ENCODE measurements around the gene TMPRSS5.

DNA sequence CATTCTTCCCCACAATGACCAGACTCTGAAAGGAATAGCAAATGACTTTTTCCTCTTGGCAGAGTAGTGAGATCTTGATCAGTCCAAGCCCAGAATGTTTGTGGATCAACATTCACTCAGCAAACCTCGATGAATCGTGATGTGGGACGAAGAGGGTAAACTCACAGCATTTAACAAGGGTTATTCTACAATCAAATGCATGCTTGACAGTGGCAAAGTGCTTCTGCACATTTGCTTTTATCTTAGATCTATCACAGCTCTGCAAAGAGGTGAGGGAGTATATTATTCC, 31.8 kb downstream of the TMPRSS5 start:
- TF ChIP-seq POLR2A (IDR thresholded peaks at IDR 0.05) (no peak), POLR2AphosphoS5 (IDR thresholded peaks at IDR 0.05) (no peak)
- TF ChIP-seq, protein P1, sequence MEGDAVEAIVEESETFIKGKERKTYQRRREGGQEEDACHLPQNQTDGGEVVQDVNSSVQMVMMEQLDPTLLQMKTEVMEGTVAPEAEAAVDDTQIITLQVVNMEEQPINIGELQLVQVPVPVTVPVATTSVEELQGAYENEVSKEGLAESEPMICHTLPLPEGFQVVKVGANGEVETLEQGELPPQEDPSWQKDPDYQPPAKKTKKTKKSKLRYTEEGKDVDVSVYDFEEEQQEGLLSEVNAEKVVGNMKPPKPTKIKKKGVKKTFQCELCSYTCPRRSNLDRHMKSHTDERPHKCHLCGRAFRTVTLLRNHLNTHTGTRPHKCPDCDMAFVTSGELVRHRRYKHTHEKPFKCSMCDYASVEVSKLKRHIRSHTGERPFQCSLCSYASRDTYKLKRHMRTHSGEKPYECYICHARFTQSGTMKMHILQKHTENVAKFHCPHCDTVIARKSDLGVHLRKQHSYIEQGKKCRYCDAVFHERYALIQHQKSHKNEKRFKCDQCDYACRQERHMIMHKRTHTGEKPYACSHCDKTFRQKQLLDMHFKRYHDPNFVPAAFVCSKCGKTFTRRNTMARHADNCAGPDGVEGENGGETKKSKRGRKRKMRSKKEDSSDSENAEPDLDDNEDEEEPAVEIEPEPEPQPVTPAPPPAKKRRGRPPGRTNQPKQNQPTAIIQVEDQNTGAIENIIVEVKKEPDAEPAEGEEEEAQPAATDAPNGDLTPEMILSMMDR (IDR thresholded peaks at IDR 0.05) = no peak

All from suprapubic skin (tissue), 4 donors.